Measurements from ENCODE around the gene RASSF3.

DNA sequence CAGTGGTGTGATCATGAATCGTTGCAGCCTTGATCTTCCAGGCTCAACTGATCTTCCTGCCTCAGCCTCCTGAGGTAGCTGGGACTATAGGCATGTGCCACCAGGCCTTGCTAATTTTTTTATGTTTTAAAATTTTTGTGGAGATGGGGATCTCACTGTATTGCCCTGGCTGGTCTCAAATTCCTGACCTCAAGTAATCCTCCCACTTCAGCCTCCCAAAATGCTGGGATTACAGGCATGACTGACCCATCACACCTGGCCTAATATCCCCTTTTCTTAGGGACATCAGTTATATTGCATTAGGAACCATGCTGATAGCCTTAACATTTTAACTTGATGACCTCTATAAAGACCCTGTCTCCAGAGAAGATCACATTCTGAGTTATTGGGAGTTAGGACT is 42.8 kb downstream of the RASSF3 start:
- TF ChIP-seq, protein P1, sequence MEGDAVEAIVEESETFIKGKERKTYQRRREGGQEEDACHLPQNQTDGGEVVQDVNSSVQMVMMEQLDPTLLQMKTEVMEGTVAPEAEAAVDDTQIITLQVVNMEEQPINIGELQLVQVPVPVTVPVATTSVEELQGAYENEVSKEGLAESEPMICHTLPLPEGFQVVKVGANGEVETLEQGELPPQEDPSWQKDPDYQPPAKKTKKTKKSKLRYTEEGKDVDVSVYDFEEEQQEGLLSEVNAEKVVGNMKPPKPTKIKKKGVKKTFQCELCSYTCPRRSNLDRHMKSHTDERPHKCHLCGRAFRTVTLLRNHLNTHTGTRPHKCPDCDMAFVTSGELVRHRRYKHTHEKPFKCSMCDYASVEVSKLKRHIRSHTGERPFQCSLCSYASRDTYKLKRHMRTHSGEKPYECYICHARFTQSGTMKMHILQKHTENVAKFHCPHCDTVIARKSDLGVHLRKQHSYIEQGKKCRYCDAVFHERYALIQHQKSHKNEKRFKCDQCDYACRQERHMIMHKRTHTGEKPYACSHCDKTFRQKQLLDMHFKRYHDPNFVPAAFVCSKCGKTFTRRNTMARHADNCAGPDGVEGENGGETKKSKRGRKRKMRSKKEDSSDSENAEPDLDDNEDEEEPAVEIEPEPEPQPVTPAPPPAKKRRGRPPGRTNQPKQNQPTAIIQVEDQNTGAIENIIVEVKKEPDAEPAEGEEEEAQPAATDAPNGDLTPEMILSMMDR (conservative IDR thresholded peaks at IDR 0.05; ENCODE audit: low read depth, low read length) = no peak
- no peak for TF ChIP-seq EZH2 (IDR thresholded peaks at IDR 0.05; ENCODE audit: low read length, unreplicated experiment)
- TF ChIP-seq EZH2phosphoT487 (IDR thresholded peaks at IDR 0.05; ENCODE audit: borderline replicate concordance, low read length) = no peak
